ENCODE results near the gene MADCAM1. TPM values are rescaled to one million over a fixed set of nuclear protein-coding genes. Genes with fewer than 3 reads are reported as not detected.
"Not testable (repeated sequence)": the region's sequence is repeated elsewhere in the genome, so short reads cannot be mapped to it uniquely, and the experiment has no call there.

Gene MADCAM1
- polyA plus RNA-seq, 2 donors: 0.57 to 2.0 TPM

DNA sequence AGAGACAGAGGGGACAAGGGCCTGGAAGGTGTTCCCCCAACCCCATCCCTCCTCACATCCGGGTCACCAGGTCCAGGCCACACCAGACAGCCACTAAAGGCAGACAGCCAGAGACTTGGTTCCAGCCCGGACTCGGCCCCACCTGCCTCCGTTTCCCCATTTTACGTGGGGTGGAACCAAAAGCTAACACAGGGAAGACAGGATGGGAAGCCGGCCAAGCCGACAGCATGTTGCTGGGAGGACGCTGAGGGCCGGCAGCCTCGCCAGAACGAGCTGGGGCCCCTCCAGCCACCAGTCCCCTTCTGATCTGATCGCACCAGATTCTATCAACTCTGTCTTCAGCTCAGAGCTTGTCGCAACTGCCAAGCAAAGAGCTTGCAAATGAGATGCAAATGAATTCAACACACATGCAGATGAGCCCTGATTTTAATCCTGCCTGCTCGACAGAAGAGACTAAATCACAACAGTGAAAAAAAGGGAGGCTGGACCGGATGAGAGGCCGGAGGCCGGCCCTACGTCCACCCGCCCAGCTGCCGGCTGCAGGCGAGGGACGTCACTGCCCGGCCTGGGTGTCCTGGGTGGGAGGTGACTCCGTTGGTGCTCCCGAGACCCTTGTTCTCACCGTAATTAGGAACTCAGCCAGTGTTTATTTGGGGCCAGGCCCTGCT lies 17.9 kb upstream of the MADCAM1 start:
- Histone ChIP-seq H3K27ac (ENCODE audit: low read depth in 2 of 2, low read length in 1 of 2) (no peak overlapping the region), H3K4me3 (ENCODE audit: low read depth in 1 of 2, low read length in 2 of 2) (no peak overlapping the region), H3K27me3 (ENCODE audit: control insufficient read depth in 1 of 2, insufficient read depth in 2 of 2, low read length in 2 of 2) (no peaks in the 10 kb centered on the region), H3K9me3 (ENCODE audit: control insufficient read depth in 2 of 2, insufficient read depth in 1 of 2, low read depth in 1 of 2, low read length in 1 of 2) (no peaks in the 10 kb centered on the region), H3K36me3 (ENCODE audit: control insufficient read depth in 2 of 2, insufficient read depth in 2 of 2, low read length in 1 of 2) (no peaks in the 10 kb centered on the region), H3K4me1 (ENCODE audit: control insufficient read depth in 2 of 2, insufficient read depth in 2 of 2, low read length in 1 of 2) (peaks cover 0 to 5% of the 10 kb centered on the region in 2 donors)
- WGBS, 2 donors: 80 to 82% methylated on average over 26 of the region's 26 CpGs

DNA sequence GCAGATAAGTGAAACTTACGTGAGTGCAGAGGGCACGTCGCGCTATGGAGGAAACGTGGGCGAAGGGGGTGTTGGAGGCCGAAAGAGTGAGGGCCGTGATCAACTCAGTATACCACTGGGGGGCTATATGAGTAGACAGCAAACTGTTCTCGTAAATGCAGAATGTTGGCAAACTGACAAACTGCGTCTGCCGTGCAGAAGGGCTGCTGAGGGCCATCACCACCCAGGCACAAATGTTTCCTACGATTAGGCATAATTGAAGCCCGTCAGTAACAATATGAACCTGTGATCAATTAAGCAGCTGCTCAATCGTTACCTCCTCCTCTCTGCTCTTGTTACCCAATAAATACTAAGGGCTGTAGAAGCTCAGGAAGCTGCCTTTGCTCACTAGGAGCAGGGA lies 17.3 kb upstream of the MADCAM1 start:
- Histone ChIP-seq H3K4me1 (ENCODE audit: control insufficient read depth in 2 of 2, insufficient read depth in 2 of 2, low read length in 1 of 2) (peaks cover 0 to 5% of the 10 kb centered on the region in 2 donors), H3K27me3 (ENCODE audit: control insufficient read depth in 1 of 2, insufficient read depth in 2 of 2, low read length in 2 of 2) (no peaks in the 10 kb centered on the region), H3K4me3 (ENCODE audit: low read depth in 1 of 2, low read length in 2 of 2) (no peak overlapping the region), H3K27ac (ENCODE audit: low read depth in 2 of 2, low read length in 1 of 2) (no peak overlapping the region), H3K9me3 (ENCODE audit: control insufficient read depth in 2 of 2, insufficient read depth in 1 of 2, low read depth in 1 of 2, low read length in 1 of 2) (no peaks in the 10 kb centered on the region), H3K36me3 (ENCODE audit: control insufficient read depth in 2 of 2, insufficient read depth in 2 of 2, low read length in 1 of 2) (no peaks in the 10 kb centered on the region)
- WGBS, 2 donors: 76 to 80% methylated on average over 14 of the region's 14 CpGs

DNA sequence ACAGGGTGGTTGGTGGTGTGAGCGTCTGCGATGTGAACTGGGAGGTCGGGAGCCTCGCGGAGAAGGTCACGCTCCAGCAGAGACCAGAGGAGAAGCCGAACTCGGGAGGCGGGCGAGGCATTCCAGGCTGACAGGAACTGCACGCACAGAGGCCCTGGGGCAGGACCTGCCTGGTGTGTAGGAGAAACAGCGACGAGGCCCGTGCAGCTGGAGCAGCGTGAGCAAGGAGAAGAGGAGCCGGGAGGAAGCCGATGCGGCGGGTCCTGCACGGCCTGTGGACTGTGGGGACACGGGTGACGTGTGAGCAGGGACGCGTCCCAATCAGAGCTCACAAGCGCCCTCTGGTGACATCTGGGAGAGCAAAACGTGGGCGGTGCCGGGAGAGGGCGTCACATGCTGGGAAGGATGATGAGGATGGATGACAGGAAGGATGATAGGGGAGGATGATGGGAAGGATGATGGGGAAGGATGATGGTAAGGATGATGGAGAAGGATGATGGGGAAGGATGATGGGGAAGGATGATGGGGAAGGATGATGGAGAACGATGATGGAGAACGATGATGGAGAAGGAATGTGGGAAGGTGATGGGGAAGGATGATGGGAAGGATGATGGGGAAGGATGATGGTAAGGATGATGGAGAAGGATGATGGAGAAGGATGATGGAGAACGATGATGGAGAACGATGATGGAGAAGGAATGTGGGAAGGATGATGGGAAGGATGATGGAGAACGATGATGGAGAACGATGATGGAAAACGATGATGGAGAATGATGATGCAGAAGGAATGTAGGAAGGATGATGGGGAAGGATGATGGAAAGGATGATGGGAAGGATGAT lies 16.1 kb upstream of the MADCAM1 start:
- peaks cover 0 to 3% of the 10 kb centered on the region in 2 donors for H3K9me3 ChIP-seq (ENCODE audit: control insufficient read depth in 2 of 2, insufficient read depth in 1 of 2, low read depth in 1 of 2, low read length in 1 of 2)
- H3K27ac ChIP-seq (ENCODE audit: low read depth in 2 of 2, low read length in 1 of 2): peak overlapping the region; percentile 7 to 27
- H3K27me3 ChIP-seq (ENCODE audit: control insufficient read depth in 1 of 2, insufficient read depth in 2 of 2, low read length in 2 of 2): no peaks in the 10 kb centered on the region
- 23 to 35% methylated on average over 36 of the region's 36 CpGs for WGBS, 2 donors
- H3K4me3 ChIP-seq (ENCODE audit: low read depth in 1 of 2, low read length in 2 of 2): peak overlapping the region in 1 of 2 donors; percentile 22
- peaks cover 0 to 8% of the 10 kb centered on the region in 2 donors for H3K4me1 ChIP-seq (ENCODE audit: control insufficient read depth in 2 of 2, insufficient read depth in 2 of 2, low read length in 1 of 2)
- H3K36me3 ChIP-seq (ENCODE audit: control insufficient read depth in 2 of 2, insufficient read depth in 2 of 2, low read length in 1 of 2): no peaks in the 10 kb centered on the region

DNA sequence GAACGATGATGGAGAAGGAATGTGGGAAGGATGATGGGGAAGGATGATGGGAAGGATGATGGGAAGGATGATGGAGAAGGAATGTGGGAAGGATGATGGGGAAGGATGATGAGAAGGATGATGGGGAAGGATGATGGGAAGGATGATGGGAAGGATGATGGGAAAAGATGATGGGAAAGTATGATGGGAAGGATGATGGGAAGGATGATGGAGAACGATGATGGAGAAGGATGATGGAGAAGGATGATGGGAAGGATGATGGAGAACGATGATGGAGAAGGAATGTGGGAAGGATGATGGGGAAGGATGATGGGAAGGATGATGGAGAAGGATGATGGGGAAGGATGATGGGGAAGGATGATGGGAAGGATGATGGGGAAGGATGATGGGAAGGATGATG lies 15.2 kb upstream of the MADCAM1 start:
- not testable (repeated sequence) for H3K9me3 ChIP-seq (ENCODE audit: control insufficient read depth in 2 of 2, insufficient read depth in 1 of 2, low read depth in 1 of 2, low read length in 1 of 2); H3K27me3 ChIP-seq (ENCODE audit: control insufficient read depth in 1 of 2, insufficient read depth in 2 of 2, low read length in 2 of 2); H3K4me3 ChIP-seq (ENCODE audit: low read depth in 1 of 2, low read length in 2 of 2); H3K27ac ChIP-seq (ENCODE audit: low read depth in 2 of 2, low read length in 1 of 2); H3K36me3 ChIP-seq (ENCODE audit: control insufficient read depth in 2 of 2, insufficient read depth in 2 of 2, low read length in 1 of 2); H3K4me1 ChIP-seq (ENCODE audit: control insufficient read depth in 2 of 2, insufficient read depth in 2 of 2, low read length in 1 of 2)
- WGBS, 2 donors: 93 to 95% methylated on average over 3 of the region's 3 CpGs

DNA sequence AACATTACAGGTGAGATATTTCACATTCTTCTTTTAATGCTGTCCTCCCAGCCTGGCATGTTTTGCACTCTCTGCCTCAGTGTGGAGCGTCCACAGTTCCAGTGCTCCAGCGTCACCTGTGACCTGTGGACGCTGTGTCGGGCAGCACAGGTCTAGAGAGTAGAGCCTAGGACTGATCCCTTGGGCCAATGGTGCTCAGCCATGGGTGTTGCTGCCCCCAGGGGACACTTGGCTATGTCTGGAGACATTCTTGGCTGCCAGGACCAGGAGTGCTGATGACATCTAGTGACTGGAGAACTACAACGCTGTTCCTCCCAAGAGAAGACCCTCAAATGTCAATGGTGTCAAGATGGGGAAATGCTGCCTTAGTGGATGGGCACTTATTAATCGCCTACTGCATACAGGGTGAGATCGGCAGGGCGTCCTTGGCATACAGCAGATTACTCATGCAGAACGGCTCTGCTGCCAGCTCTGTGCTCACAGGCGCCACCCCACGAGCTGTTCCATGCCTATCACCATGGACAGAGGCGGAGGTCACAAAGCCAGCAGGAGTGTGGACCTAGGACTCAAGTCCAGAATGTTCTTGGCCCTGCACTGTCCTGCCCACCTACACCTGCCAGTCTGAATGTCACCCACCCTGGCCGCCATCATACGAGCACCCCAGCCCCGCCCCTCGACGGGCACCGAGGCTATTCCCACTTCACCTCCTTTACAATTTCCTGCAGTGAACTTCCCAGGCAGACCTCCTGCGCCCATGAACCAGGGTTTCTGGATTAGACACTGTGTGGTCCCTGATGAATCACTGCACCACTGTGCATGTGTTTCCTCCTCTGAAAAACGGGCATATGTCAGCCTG lies 13.9 kb upstream of the MADCAM1 start:
- WGBS, 2 donors: 55 to 59% methylated on average over 20 of the region's 20 CpGs
- peaks cover 0 to 3% of the 10 kb centered on the region in 2 donors for H3K9me3 ChIP-seq (ENCODE audit: control insufficient read depth in 2 of 2, insufficient read depth in 1 of 2, low read depth in 1 of 2, low read length in 1 of 2)
- H3K4me3 ChIP-seq (ENCODE audit: low read depth in 1 of 2, low read length in 2 of 2): no peak overlapping the region
- H3K36me3 ChIP-seq (ENCODE audit: control insufficient read depth in 2 of 2, insufficient read depth in 2 of 2, low read length in 1 of 2): no peaks in the 10 kb centered on the region
- no peaks in the 10 kb centered on the region for H3K27me3 ChIP-seq (ENCODE audit: control insufficient read depth in 1 of 2, insufficient read depth in 2 of 2, low read length in 2 of 2)
- H3K27ac ChIP-seq (ENCODE audit: low read depth in 2 of 2, low read length in 1 of 2): no peak overlapping the region
- H3K4me1 ChIP-seq (ENCODE audit: control insufficient read depth in 2 of 2, insufficient read depth in 2 of 2, low read length in 1 of 2): peaks cover 0 to 8% of the 10 kb centered on the region in 2 donors

DNA sequence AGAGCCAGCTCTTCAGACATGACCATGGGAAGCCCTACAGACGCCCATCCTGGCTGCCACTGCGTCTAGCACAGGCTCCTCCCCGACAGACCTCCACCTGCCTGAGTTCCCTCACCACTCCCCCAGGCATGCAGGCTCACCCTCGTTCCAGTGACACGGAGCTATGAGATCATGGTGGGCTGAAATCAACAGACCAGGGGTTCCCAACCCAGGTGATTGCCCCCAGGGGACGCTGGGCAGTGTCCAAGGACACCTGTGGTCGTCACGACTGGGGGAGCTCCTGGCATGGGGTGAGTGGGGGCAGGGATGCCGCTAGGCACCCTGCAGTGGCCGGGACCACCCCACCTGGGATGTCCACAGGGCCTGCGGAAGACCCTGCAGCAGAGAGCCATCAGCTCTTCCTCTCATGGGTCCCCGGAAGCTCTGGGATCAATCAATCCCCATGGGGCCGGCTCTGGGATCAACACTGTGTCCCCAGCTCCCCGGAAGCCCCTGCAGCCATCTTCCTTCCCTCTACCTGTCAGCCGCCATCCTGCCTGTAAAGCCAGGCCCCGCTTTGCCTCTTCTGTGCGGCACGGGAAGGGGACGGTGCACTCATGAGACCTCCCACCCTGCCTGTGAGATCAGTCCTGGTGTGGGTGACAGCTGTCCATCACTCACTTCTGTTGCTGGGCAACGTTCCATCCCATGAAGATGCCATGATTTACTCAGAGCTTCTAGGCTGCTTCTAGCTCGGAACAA lies 12.8 kb upstream of the MADCAM1 start:
- Histone ChIP-seq H3K4me3 (ENCODE audit: low read depth in 1 of 2, low read length in 2 of 2) (no peak overlapping the region), H3K27me3 (ENCODE audit: control insufficient read depth in 1 of 2, insufficient read depth in 2 of 2, low read length in 2 of 2) (no peaks in the 10 kb centered on the region), H3K27ac (ENCODE audit: low read depth in 2 of 2, low read length in 1 of 2) (no peak overlapping the region), H3K4me1 (ENCODE audit: control insufficient read depth in 2 of 2, insufficient read depth in 2 of 2, low read length in 1 of 2) (peaks cover 0 to 8% of the 10 kb centered on the region in 2 donors), H3K9me3 (ENCODE audit: control insufficient read depth in 2 of 2, insufficient read depth in 1 of 2, low read depth in 1 of 2, low read length in 1 of 2) (peaks cover 0 to 3% of the 10 kb centered on the region in 2 donors), H3K36me3 (ENCODE audit: control insufficient read depth in 2 of 2, insufficient read depth in 2 of 2, low read length in 1 of 2) (no peaks in the 10 kb centered on the region)
- whole genome bisulfite sequencing, 2 donors: 50 to 60% methylated on average over 21 of the region's 21 CpGs

DNA sequence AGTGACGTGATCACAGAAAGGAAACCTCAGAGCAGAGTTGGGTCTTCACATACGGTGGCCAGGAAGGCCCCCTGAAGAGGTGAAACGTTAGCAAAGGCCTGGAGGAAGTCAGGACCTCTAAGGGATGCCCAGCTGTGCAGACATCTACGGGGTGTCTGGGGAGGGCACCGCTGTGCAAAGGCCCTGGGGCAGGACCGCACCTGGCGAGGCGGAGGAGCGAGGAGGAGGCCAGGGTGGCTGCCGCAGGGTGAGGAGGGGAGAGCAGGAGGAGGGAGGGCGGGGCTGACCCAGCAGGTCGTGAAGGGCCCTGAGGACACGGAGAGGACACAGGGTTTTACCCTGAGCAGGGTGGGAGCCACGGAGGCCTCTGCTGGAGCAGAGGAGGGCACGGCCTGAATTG lies 11.8 kb upstream of the MADCAM1 start:
- Histone ChIP-seq H3K4me3 (ENCODE audit: low read depth in 1 of 2, low read length in 2 of 2) (no peak overlapping the region), H3K9me3 (ENCODE audit: control insufficient read depth in 2 of 2, insufficient read depth in 1 of 2, low read depth in 1 of 2, low read length in 1 of 2) (peaks cover 0 to 3% of the 10 kb centered on the region in 2 donors), H3K36me3 (ENCODE audit: control insufficient read depth in 2 of 2, insufficient read depth in 2 of 2, low read length in 1 of 2) (no peaks in the 10 kb centered on the region), H3K27ac (ENCODE audit: low read depth in 2 of 2, low read length in 1 of 2) (no peak overlapping the region), H3K27me3 (ENCODE audit: control insufficient read depth in 1 of 2, insufficient read depth in 2 of 2, low read length in 2 of 2) (no peaks in the 10 kb centered on the region), H3K4me1 (ENCODE audit: control insufficient read depth in 2 of 2, insufficient read depth in 2 of 2, low read length in 1 of 2) (peaks cover 0 to 8% of the 10 kb centered on the region in 2 donors)
- 47 to 57% methylated on average over 15 of the region's 15 CpGs for WGBS, 2 donors

DNA sequence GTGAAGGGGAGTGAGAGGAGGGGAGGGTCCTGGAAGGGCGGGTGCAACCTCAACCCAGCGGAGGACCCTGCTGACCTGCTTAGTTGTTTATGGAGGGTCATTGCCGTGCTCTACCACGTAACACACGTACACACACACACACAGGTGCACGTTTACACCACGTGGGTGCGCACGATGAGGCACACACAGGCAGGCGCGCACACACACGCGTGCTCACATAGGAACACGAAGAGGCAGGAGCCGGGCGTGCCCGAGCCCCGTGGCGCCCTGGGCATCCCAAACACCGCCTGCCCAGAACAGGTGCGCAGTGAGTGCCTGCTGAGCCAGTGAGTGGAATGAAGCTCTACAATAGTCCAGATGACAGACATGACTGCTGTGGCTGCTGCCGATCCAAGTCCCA lies 11.2 kb upstream of the MADCAM1 start:
- H3K27me3 ChIP-seq (ENCODE audit: control insufficient read depth in 1 of 2, insufficient read depth in 2 of 2, low read length in 2 of 2): no peaks in the 10 kb centered on the region
- H3K4me3 ChIP-seq (ENCODE audit: low read depth in 1 of 2, low read length in 2 of 2): no peak overlapping the region
- H3K9me3 ChIP-seq (ENCODE audit: control insufficient read depth in 2 of 2, insufficient read depth in 1 of 2, low read depth in 1 of 2, low read length in 1 of 2): peaks cover 0 to 3% of the 10 kb centered on the region in 2 donors
- no peaks in the 10 kb centered on the region for H3K36me3 ChIP-seq (ENCODE audit: control insufficient read depth in 2 of 2, insufficient read depth in 2 of 2, low read length in 1 of 2)
- no peak overlapping the region for H3K27ac ChIP-seq (ENCODE audit: low read depth in 2 of 2, low read length in 1 of 2)
- WGBS, 2 donors: 53 to 54% methylated on average over 22 of the region's 22 CpGs
- peaks cover 0 to 8% of the 10 kb centered on the region in 2 donors for H3K4me1 ChIP-seq (ENCODE audit: control insufficient read depth in 2 of 2, insufficient read depth in 2 of 2, low read length in 1 of 2)
